Epithelial cell of prostate (primary cell): ENCODE results near the gene VTA1.

Experiments
- DNase-seq: peaks from one replicate; pipeline ENCODE4 v3.0.0-alpha.2; 2011; ENCODE audit warnings: low read depth, low spot score
- H3K27ac ChIP-seq: fragments of 450-650 bp; 2 replicates; pipeline ENCODE4 v1.5.1; 2017; ENCODE audit warnings: mild to moderate bottlenecking

The VTA1 gene

GRCh38 chr6:142258305-142258704 is 111.2 kb downstream of the VTA1 start:
- no peak overlapping the region for H3K27ac ChIP-seq
- no peak for DNase-seq

GRCh38 chr6:142258757-142259156 is 111.7 kb downstream of the VTA1 start:
- DNase-seq, result no peak
- no peak overlapping the region for H3K27ac ChIP-seq

GRCh38 chr6:142260748-142261147 is 113.7 kb downstream of the VTA1 start:
- H3K27ac ChIP-seq, result no peak overlapping the region
- DNase-seq, result no peak

- no peak overlapping the region for H3K27ac ChIP-seq
- DNase-seq, result no peak
Measured at GRCh38 chr6:142262231-142262630, 115.2 kb downstream of the VTA1 start.

GRCh38 chr6:142265476-142265875 is 118.4 kb downstream of the VTA1 start:
- DNase-seq, result no peak
- H3K27ac ChIP-seq, result no peak overlapping the region

- H3K27ac ChIP-seq, result no peak overlapping the region
- DNase-seq, result no peak
Measured at GRCh38 chr6:142266060-142266459, 119.0 kb downstream of the VTA1 start.

GRCh38 chr6:142271476-142271875 is 124.4 kb downstream of the VTA1 start:
- no peak for DNase-seq
- no peak overlapping the region for H3K27ac ChIP-seq
